Neural progenitor cell (in vitro differentiated cells): ENCODE measurements around the gene PA2G4.

Experiments used
- EZH2 ChIP-seq: fragments of 200-600 bp; sonication (generic); IDR thresholded peaks from 2 replicates; pipeline ENCODE4 v1.6.1; 2017; ENCODE audit warnings: antibody characterized with exemption, mild to moderate bottlenecking, moderate library complexity
- EZH2phosphoT487 ChIP-seq: fragments of 200-600 bp; sonication (generic); IDR thresholded peaks from 2 replicates; pipeline ENCODE4 v1.6.1; 2017; ENCODE audit warnings: antibody characterized with exemption
- TF ChIP-seq, protein P1 (sequence below): fragments of 200-600 bp; sonication (generic); IDR thresholded peaks from 2 replicates; pipeline ENCODE4 v1.5.1; 2017; ENCODE audit warnings: antibody characterized with exemption, mild to moderate bottlenecking

DNA sequence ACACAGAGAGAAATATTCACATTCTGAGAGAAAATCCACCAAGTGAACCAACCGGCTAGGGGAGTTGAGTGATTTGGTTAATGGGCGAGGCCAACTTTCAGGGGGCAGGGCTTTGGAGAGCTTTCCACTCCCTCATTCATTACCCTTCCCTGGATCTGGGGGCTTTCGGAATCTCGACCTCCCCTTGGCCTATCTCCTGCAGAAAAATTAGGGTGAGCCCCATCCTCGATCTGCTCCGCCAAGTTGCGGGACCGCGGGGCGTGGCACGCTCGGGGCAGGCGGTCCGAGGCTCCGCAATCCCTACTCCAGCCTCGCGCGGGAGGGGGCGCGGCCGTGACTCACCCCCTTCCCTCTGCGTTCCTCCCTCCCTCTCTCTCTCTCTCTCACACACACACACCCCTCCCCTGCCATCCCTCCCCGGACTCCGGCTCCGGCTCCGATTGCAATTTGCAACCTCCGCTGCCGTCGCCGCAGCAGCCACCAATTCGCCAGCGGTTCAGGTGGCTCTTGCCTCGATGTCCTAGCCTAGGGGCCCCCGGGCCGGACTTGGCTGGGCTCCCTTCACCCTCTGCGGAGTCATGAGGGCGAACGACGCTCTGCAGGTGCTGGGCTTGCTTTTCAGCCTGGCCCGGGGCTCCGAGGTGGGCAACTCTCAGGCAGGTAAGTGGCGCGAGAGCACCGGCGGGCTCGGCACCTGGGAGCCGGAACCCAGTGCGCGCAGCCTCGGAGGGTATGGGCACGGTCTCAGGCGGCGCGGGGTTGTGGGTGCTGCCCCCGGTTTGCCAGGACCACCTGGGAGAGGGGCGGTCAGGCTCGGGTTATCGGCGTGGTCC lies 24.4 kb upstream of the PA2G4 start, which contains the start of gene ERBB3:
- peak; percentile 25 for TF ChIP-seq EZH2
- TF ChIP-seq, protein P1, sequence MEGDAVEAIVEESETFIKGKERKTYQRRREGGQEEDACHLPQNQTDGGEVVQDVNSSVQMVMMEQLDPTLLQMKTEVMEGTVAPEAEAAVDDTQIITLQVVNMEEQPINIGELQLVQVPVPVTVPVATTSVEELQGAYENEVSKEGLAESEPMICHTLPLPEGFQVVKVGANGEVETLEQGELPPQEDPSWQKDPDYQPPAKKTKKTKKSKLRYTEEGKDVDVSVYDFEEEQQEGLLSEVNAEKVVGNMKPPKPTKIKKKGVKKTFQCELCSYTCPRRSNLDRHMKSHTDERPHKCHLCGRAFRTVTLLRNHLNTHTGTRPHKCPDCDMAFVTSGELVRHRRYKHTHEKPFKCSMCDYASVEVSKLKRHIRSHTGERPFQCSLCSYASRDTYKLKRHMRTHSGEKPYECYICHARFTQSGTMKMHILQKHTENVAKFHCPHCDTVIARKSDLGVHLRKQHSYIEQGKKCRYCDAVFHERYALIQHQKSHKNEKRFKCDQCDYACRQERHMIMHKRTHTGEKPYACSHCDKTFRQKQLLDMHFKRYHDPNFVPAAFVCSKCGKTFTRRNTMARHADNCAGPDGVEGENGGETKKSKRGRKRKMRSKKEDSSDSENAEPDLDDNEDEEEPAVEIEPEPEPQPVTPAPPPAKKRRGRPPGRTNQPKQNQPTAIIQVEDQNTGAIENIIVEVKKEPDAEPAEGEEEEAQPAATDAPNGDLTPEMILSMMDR = no peak
- TF ChIP-seq EZH2phosphoT487 = peak; percentile 58
